ENCODE data around the gene TBX4. TPM values are rescaled to one million over a fixed set of nuclear protein-coding genes. Genes with fewer than 3 reads are reported as not detected.

Gene TBX4
- total RNA-seq, 1 experiment from 2014 or later = not detected

DNA sequence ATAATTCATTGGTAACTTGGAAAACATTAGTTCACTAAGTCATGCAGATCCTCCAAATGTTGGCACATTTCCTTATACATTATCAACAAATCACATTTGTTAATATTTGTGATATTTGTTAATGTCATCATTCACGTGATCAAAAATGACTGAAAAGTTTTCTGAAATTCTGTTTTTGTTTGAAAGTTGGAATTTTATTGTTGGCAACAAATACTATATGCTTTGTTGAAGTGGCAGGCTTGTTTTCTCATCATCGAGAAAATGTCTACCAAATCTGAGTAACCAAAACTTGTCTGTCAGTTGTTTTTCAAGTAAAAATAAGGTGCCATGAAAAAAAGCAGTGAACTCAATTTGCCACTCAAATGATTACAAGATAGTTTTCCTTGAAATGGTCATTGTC, 75.9 kb downstream of the TBX4 start:
- POLR2A ChIA-PET (ENCODE audit: unreplicated experiment) = no interaction called here

GRCh38 chr17:61531223-61531622, 79.0 kb downstream of the TBX4 start:
- Histone ChIP-seq H4K20me1 (ENCODE audit: low read length) (no peaks in the 10 kb centered on the region), H3K36me3 (ENCODE audit: low read depth, low read length) (no peaks in the 10 kb centered on the region), H3K4me1 (ENCODE audit: insufficient read depth, low read length) (no peaks in the 10 kb centered on the region), H3K9me2 (replicated peaks; ENCODE audit: low read length) (no peaks in the 10 kb centered on the region), H3K27ac (ENCODE audit: low read length) (no peak overlapping the region), H3K79me2 (ENCODE audit: low read length) (no peaks in the 10 kb centered on the region), H3K4me3 (ENCODE audit: low read length) (no peak overlapping the region), H2AFZ (ENCODE audit: low read length) (no peak overlapping the region), H3K9ac (ENCODE audit: low read length) (no peak overlapping the region), H3K9me3 (ENCODE audit: low read length) (no peaks in the 10 kb centered on the region), H3K4me2 (ENCODE audit: low read length) (no peak overlapping the region), H3K27me3 (ENCODE audit: low read length) (no peaks in the 10 kb centered on the region; the same call in 1 of the 2 replicates), H3F3A (ENCODE audit: low read length, unreplicated experiment) (no peaks in the 10 kb centered on the region)
- no peak for DNase-seq
- intact Hi-C loops (cut with micrococcal nuclease) = no loop called here
- ATAC-seq = no peak
- CTCF ChIA-PET = no interaction called here
- no TSS peak for BruUV-seq (replicated peaks)
- POLR2A ChIA-PET (ENCODE audit: unreplicated experiment) = no interaction called here
- TF ChIP-seq EZH2 (IDR thresholded peaks at IDR 0.05; ENCODE audit: low read length, unreplicated experiment) = no peak
- no peak for TF ChIP-seq CTCF (conservative IDR thresholded peaks at IDR 0.05; ENCODE audit: low read depth, low read length)
- no peak for TF ChIP-seq EZH2phosphoT487 (IDR thresholded peaks at IDR 0.05; ENCODE audit: borderline replicate concordance, low read length)

More for the DNA sequence above, 75.9 kb downstream of the TBX4 start:
- CTCF ChIA-PET = no interaction called here
- BruUV-seq (replicated peaks) = no TSS peak
- Histone ChIP-seq H3K27me3 (ENCODE audit: low read length) (no peaks in the 10 kb centered on the region; the same call in 1 of the 2 replicates), H3K4me2 (ENCODE audit: low read length) (no peak overlapping the region), H3K9me3 (ENCODE audit: low read length) (no peaks in the 10 kb centered on the region), H3F3A (ENCODE audit: low read length, unreplicated experiment) (no peaks in the 10 kb centered on the region), H3K79me2 (ENCODE audit: low read length) (no peaks in the 10 kb centered on the region), H3K4me1 (ENCODE audit: insufficient read depth, low read length) (no peaks in the 10 kb centered on the region), H3K9ac (ENCODE audit: low read length) (no peak overlapping the region), H3K9me2 (replicated peaks; ENCODE audit: low read length) (no peaks in the 10 kb centered on the region), H4K20me1 (ENCODE audit: low read length) (no peaks in the 10 kb centered on the region), H3K4me3 (ENCODE audit: low read length) (no peak overlapping the region), H3K36me3 (ENCODE audit: low read depth, low read length) (no peaks in the 10 kb centered on the region), H3K27ac (ENCODE audit: low read length) (no peak overlapping the region), H2AFZ (ENCODE audit: low read length) (no peak overlapping the region)
- no peak for ATAC-seq
- DNase-seq = no peak
- intact Hi-C loops (cut with micrococcal nuclease) = no loop called here
- TF ChIP-seq EZH2phosphoT487 (IDR thresholded peaks at IDR 0.05; ENCODE audit: borderline replicate concordance, low read length) (no peak), CTCF (conservative IDR thresholded peaks at IDR 0.05; ENCODE audit: low read depth, low read length) (no peak), EZH2 (IDR thresholded peaks at IDR 0.05; ENCODE audit: low read length, unreplicated experiment) (no peak)

DNA sequence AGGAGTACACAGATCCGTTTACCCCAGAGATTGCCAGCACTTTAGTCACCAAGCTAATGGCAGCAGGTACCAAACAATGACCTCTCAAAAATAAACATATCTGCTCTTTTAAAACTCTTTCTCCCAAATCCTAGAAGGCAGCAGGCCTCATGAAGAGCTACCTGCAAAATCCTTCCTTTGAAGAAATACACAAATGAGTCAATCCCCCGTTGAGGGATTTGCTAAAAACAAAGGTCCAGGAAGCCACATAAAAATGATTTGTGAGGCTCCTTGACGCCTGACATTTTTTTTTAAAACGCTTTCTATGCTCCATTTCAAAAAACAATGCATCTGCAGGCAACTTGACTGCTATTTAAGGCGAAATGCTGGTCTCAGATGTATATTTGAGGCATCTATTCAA, 80.6 kb downstream of the TBX4 start:
- intact Hi-C loops (cut with micrococcal nuclease) = no loop called here
- no peak overlapping the region for H3K4me2 ChIP-seq (ENCODE audit: low read length)
- ChIA-PET POLR2A (ENCODE audit: unreplicated experiment) (no interaction called here), CTCF (no interaction called here)
- H3K4me3 ChIP-seq (ENCODE audit: low read length) = no peak overlapping the region
- peak; percentile 42; the same call in 1 of the 2 replicates for ATAC-seq
- BruUV-seq (replicated peaks) = no TSS peak
- no peaks in the 10 kb centered on the region for H3K9me2 ChIP-seq (replicated peaks; ENCODE audit: low read length)
- peak; percentile 16 for DNase-seq
- no peaks in the 10 kb centered on the region for H4K20me1 ChIP-seq (ENCODE audit: low read length)
- no peaks in the 10 kb centered on the region for H3K4me1 ChIP-seq (ENCODE audit: insufficient read depth, low read length)
- no peaks in the 10 kb centered on the region for H3K79me2 ChIP-seq (ENCODE audit: low read length)
- H3K36me3 ChIP-seq (ENCODE audit: low read depth, low read length) = no peaks in the 10 kb centered on the region
- TF ChIP-seq EZH2phosphoT487 (IDR thresholded peaks at IDR 0.05; ENCODE audit: borderline replicate concordance, low read length) (no peak), CTCF (conservative IDR thresholded peaks at IDR 0.05; ENCODE audit: low read depth, low read length) (no peak), EZH2 (IDR thresholded peaks at IDR 0.05; ENCODE audit: low read length, unreplicated experiment) (no peak)
- no peaks in the 10 kb centered on the region for H3K9me3 ChIP-seq (ENCODE audit: low read length)
- no peaks in the 10 kb centered on the region for H3K27me3 ChIP-seq (ENCODE audit: low read length)
- H3F3A ChIP-seq (ENCODE audit: low read length, unreplicated experiment) = no peaks in the 10 kb centered on the region
- H3K27ac ChIP-seq (ENCODE audit: low read length) = no peak overlapping the region
- no peak overlapping the region for H3K9ac ChIP-seq (ENCODE audit: low read length)
- peak overlapping the region; percentile 40 for H2AFZ ChIP-seq (ENCODE audit: low read length)

All from PC-3 (cell line).